Hematopoietic multipotent progenitor cell treated with erythropoietin and hydrocortisone succinate and interleukin-3 and kit ligand, for 4 days (in vitro differentiated cells): ENCODE measurements around the gene PGPEP1.
"Not testable (repeated sequence)": the region's sequence is repeated elsewhere in the genome, so short reads cannot be mapped to it uniquely, and the experiment has no call there.

Source experiments
- DNase-seq: peaks from one replicate; pipeline ENCODE4 v3.0.0-alpha.2; 2015

Gene PGPEP1

DNA sequence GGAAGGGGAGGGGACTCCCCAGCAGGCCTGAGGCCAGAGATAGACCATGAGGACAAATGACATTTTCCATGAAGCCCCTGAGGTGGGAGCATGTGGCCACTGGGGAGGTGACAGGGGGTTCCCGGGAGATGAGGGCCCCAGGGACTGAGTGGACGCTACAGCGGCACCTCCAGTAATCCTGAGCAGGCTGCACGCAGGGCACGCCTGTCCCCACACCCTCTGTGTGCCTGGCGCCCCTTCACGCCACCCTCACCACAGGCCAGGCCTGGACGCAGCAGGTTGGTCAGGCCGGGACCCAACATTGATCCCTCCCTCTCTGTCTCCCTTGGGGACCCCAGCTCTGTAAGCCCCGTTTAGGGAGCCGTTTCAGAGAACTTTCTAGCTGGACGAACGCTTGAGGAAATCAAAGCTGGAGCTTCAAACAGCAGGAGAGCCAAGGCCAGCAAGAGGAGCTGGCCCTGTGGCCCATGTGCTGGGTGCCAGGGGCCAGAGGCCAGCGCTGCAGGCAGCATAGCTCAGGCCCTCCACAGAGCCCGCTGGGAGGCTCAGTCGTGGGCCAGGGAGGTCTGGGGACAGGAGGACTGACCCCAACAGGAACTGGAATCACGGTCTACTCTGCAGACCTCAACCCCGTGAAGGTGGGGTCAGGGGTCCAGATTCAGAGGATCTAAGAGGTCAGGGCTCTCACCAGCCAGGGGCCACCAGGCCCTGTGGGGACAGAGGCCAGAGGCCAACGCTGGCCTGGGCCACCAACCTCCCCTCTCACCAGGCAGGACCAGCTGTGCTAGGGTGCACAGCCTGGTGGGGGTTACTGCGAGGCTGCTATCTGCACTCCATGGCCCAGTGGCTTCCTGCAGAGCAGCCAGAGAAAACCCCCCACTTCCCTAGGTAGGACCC lies 32.1 kb upstream of the PGPEP1 start:
- DNase-seq = no peak

DNA sequence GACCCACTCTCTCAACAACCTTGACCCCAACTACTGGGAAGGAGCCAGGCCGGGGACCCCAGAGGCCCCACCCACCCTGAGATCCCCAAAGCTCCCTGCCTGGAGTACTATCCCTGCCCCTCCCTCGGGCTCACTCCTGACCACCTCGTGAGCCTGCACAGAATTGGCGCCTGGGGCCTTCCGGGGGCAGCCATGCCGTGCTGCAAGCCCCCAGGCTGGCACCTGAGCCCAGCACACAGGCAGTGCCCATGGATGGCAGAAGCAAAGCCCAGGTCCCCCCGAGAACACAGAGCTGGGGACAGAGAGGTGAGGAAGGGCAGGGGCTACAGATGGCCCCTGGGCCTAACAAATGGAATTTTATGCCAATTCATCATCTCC lies 31.5 kb upstream of the PGPEP1 start:
- no peak for DNase-seq

GRCh38 chr19:18309525-18310064 lies 30.8 kb upstream of the PGPEP1 start:
- no peak for DNase-seq

DNA sequence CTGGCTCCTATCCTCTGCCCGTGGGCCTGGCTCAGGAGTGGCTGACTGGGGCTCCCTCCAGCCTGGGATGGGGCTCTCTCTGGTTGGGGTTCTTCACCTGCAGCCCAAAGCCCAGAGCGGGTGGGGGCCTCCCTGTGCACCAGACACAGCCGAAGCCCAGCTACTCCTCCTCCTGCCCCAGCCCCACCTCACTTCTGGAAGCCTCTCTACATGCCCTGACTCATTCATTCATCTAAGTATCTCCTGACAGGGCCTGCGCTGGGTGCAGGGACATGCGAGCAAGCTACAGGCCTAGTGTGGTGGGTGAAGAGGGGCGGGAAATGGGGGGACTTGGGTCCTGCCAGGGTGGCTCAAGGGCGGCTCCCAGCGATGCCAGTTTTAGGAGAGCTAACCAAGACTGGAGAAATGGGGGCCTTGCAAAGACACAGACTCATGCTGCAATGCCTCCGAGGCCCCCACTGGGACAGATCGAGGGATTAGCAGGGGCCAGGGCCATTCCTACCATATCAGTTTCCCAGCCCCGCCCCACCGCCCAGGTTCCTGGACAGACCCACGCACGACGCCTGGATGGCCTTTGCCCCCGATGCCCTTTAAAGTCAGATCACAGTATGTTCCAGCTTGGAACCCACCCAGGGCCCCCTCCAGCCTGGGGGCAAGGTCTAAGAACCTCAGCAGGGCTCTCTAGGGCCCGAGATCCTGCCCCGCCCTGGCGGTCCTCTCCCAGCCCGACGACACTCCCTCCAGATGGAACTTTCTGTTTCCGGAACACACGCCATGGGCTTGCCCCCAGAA lies 30.1 kb upstream of the PGPEP1 start:
- DNase-seq = no peak

GRCh38 chr19:18310966-18311365 lies 29.4 kb upstream of the PGPEP1 start:
- no peak for DNase-seq

DNA sequence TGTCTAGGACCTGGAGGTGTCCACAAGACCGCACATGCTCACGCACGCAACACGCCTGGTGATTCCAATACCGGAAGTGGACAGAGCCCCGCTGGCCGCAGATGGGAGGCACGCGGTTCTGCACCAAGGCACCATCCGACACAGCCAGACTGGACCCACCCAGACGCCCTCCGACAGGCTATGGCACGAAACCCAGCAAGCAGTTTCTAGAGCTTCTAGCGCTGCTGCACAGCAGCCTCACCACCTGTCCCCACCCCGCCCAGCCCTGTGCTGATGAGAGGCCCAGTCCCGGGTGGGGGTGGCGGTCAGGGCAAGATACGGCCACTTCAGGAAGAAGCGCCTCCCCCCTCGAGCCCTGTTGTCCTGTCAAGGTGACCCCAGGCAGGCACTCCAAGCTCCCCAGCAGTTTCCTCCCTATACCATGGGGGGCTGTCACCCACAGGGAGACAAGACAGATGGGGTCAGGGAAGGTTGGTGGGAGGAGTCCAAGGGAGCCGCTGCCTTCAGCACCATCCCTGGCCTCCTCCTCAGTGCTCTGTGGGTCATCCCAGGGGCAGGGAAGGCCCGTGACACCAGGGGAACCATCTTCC lies 28.8 kb upstream of the PGPEP1 start:
- no peak for DNase-seq

GRCh38 chr19:18312092-18312534 lies 28.3 kb upstream of the PGPEP1 start:
- no peak for DNase-seq

- DNase-seq = no peak
Measured at GRCh38 chr19:18313398-18313797, 27.0 kb upstream of the PGPEP1 start.

GRCh38 chr19:18317961-18318800 lies 22.2 kb upstream of the PGPEP1 start:
- DNase-seq = peak; percentile 97

DNA sequence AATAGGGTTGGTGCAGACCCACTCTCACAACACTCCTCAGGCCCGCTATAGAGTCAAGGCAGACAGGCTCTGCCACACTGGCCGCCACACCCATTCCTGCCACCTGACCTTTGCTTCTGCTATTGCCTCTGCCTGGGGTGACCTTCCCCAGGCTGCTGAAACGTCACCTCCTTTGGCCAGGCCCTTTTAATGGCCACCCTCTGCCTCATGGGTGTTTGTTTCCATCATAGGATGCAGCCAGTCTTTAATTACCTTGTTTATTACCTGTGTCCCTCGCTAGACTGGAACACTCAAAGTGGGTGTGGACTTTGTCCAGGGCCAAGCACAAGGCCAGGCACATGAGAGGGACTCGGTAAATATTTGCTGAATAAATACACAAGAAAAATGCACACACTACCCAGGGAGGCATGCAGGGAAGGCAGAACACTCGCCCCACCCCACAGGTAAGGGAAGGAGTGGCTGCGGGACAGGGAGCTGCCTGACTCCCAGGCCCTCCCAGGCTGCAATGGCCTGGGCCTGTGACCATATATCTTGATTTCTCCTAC lies 20.7 kb upstream of the PGPEP1 start:
- DNase-seq = no peak

DNA sequence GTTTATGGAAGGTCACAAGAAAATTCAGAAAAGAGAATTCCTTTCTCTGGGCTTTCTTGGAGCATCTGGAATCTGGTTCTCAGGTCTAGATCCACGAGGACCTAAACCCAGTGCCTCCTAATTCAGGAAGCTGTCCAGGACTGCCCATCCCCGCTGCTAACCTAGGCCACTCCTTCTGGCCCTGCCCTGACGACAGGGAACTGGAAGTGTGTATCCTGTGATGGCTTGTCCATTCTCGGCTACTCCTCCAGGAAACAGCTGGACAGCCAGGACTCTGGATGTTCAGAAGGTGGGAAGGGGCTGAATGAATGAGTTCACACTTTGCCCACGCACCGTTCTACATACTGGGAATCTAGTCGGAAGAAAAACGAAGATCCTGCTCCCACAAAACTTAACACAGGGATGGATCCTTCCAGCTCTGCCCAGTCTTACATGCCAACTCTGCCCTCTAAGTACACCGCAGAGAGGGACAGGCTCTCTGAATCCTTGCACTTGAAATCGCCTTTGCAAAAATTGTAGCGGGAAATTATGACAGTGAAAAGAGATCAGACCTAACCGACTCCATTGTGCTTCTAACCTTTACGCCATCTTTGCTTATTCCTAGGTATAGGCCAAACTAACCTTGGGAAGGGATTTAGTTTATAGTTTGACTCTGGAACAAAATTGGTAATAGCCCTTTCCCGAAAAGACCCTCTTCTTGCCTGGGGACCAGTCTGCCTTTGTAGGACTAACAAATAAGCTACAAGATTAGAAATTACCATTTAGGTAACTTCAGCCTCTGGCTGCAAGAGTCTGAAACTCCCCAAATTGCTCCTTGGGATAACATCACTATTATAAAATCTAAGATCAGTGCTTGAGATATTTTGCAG lies 19.3 kb upstream of the PGPEP1 start:
- DNase-seq = no peak

DNA sequence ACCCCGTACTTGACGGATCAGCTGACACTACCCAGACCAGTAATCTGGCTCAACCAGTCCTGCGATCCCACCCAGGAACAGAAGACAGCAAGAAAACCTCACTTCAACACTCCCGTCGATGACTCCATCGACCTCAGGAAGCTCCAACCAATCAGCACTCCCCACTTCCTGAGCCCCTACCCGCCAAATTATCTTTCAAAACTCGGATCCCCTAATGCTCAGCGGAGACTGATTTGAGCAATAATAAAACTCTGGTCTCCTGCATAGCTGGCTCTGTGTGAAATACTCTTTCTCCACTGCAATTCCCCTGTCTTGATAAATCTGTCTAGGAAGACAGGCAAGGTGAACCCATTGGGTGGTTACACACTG lies 18.7 kb upstream of the PGPEP1 start:
- DNase-seq = peak; percentile 92

GRCh38 chr19:18322318-18322758 lies 18.1 kb upstream of the PGPEP1 start:
- DNase-seq = peak; percentile 91

GRCh38 chr19:18322759-18323460 lies 17.5 kb upstream of the PGPEP1 start, which contains the start of gene LSM4:
TSS of gene LSM4 (minus strand) at chr19:18323076. CDS start at chr19:18323020, 56 bp downstream.
- DNase-seq = peak; percentile 99

GRCh38 chr19:18324373-18324731 lies 16.0 kb upstream of the PGPEP1 start:
- DNase-seq = not testable (repeated sequence)

GRCh38 chr19:18326772-18327171 lies 13.6 kb upstream of the PGPEP1 start:
- no peak for DNase-seq

DNA sequence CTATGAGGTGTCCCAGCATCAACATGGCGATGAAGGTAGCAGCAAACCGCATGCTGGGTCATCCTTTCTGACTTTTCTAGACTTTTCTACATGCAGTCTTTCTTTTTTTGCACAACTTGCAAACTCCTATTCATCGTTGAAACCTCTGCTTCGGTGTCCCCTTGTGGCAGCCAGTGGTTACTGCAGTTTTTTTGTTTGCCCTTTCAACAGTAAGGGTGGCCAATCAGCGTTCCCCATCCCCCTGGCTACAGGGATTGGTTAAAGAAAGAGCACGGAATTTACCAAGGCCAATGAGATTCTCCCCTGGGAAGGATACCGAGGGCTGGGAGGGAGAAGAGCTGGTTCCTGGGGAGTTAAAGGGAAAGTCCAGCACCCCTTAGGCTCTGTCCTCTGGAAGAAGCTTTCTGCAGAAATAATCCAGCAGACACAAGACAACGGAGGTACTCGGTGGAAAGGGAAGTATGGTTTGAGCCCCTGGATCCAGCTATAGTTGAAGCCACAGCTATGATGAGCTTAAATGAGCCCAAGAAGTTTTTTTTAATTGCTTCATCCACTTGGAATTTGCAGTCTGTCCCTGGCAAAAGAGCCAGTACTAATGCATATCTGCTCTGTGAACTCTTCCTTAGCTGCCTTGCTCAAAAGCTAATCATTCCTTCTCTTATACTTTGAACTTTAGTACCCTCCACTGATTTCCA lies 11.9 kb upstream of the PGPEP1 start:
- peak; percentile 98 for DNase-seq

DNA sequence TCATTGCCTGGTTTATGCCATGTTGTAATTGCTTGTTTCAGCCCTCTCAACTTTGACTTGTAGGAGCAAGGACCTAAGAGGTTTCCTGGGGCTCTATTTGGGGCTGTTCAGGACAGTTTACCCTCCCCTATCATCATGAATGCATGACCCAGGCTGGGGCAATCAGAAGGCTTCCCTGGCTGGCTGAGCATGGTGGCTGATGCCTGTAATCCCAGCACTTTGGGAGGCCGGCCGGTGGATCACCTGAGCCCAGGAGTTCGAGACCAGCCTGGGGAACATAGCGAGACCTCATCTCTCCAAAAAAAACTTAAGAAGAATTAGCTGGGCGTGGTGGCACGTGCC lies 11.4 kb upstream of the PGPEP1 start:
- DNase-seq = no peak

GRCh38 chr19:18330868-18331267 lies 9.5 kb upstream of the PGPEP1 start:
- DNase-seq = no peak
